Erythroblast (primary cell): ENCODE data around the gene SLC39A7.

ENCODE experiments used
- GATA1 ChIP-seq: IDR thresholded peaks from 2 replicates; pipeline ENCODE4 v1.6.1; 2011; ENCODE audit warnings: low read depth, mild to moderate bottlenecking, control low read depth, low read length, moderate library complexity
- POLR2A ChIP-seq: IDR thresholded peaks from 2 replicates; pipeline ENCODE4 v1.6.1; 2011; ENCODE audit warnings: mild to moderate bottlenecking, low read length

GRCh38 chr6:33205191-33206026 lies 4.7 kb downstream of the SLC39A7 start:
- TF ChIP-seq POLR2A (no peak), GATA1 (no peak)
